H9 (cell line): Measurements from ENCODE around the gene UVRAG. TPM values are rescaled to one million over a fixed set of nuclear protein-coding genes. Genes with fewer than 3 reads are reported as not detected.

ENCODE experiments used
- DNase-seq: peaks from one replicate; pipeline ENCODE4 v3.0.0-alpha.2; 2017
- H2AFZ ChIP-seq: one replicate; pipeline ENCODE4 v1.6.1; 2013; ENCODE audit warnings: mild to moderate bottlenecking, low read length, control low read depth, moderate library complexity
- H2AK5ac ChIP-seq: 2 replicates; pipeline ENCODE4 v1.6.1; 2013; ENCODE audit warnings: low read length, control low read depth, mixed read lengths; ENCODE audit not compliant: insufficient read length
- H2BK120ac ChIP-seq: one replicate; pipeline ENCODE4 v1.6.1; 2013; ENCODE audit warnings: low read depth, mild to moderate bottlenecking, low read length, control low read depth, inconsistent platforms; ENCODE audit not compliant: poor library complexity, severe bottlenecking
- H2BK12ac ChIP-seq: 2 replicates; pipeline ENCODE4 v1.6.1; 2013; ENCODE audit warnings: low read length, control low read depth, mixed read lengths, low read depth; ENCODE audit not compliant: insufficient read length
- H2BK15ac ChIP-seq: 2 replicates; pipeline ENCODE4 v1.6.1; 2013; ENCODE audit warnings: low read depth, low read length, control low read depth
- H2BK20ac ChIP-seq: one replicate; pipeline ENCODE4 v1.6.1; 2013; ENCODE audit warnings: low read depth, mild to moderate bottlenecking, low read length, control low read depth, inconsistent platforms; ENCODE audit not compliant: poor library complexity, severe bottlenecking
- H2BK5ac ChIP-seq: 2 replicates; pipeline ENCODE4 v1.6.1; 2013; ENCODE audit warnings: low read length, control low read depth, mixed read lengths; ENCODE audit not compliant: insufficient read length
- H3K14ac ChIP-seq: 2 replicates; pipeline ENCODE4 v1.6.1; 2013; ENCODE audit warnings: low read length, control low read depth; ENCODE audit not compliant: insufficient read depth
- H3K18ac ChIP-seq: 2 replicates; pipeline ENCODE4 v1.6.1; 2013; ENCODE audit warnings: low read depth, mild to moderate bottlenecking, mixed read lengths, low read length, control low read depth; ENCODE audit not compliant: insufficient read length
- H3K23ac ChIP-seq: 2 replicates; pipeline ENCODE4 v1.6.1; 2013; ENCODE audit warnings: low read length, control low read depth, mixed read lengths, low read depth; ENCODE audit not compliant: insufficient read length
- H3K23me2 ChIP-seq: 2 replicates; pipeline ENCODE4 v1.6.1; 2013; ENCODE audit warnings: low read depth, mild to moderate bottlenecking, mixed read lengths, low read length, control low read depth; ENCODE audit not compliant: insufficient read length, poor library complexity, severe bottlenecking
- H3K27ac ChIP-seq: 2 replicates; pipeline ENCODE4 v1.5.1; 2013; ENCODE audit warnings: low read length, control low read depth, mixed read lengths, low read depth; ENCODE audit not compliant: insufficient read length
- H3K27me3 ChIP-seq: 2 replicates; pipeline ENCODE4 v1.6.1; 2013; ENCODE audit warnings: low read length, control low read depth, inconsistent platforms; ENCODE audit not compliant: insufficient read depth
- H3K4ac ChIP-seq: 2 replicates; pipeline ENCODE4 v1.6.1; 2013; ENCODE audit warnings: low read depth, mild to moderate bottlenecking, control low read depth, inconsistent platforms, low read length, moderate library complexity
- H3K4me1 ChIP-seq: 2 replicates; pipeline ENCODE4 v1.6.1; 2013; ENCODE audit warnings: low read length, control low read depth, inconsistent platforms; ENCODE audit not compliant: insufficient read depth
- H3K4me2 ChIP-seq: 2 replicates; pipeline ENCODE4 v1.6.1; 2013; ENCODE audit warnings: low read length, control low read depth, mixed read lengths; ENCODE audit not compliant: insufficient read length, insufficient read depth
- H3K56ac ChIP-seq: 2 replicates; pipeline ENCODE4 v1.6.1; 2013; ENCODE audit warnings: low read depth, mild to moderate bottlenecking, mixed read lengths, low read length, control low read depth; ENCODE audit not compliant: insufficient read length
- H3K79me1 ChIP-seq: 2 replicates; pipeline ENCODE4 v1.6.1; 2013; ENCODE audit warnings: low read depth, mild to moderate bottlenecking, moderate library complexity, low read length, control low read depth, inconsistent platforms; ENCODE audit not compliant: insufficient read depth, poor library complexity, severe bottlenecking
- H3K79me2 ChIP-seq: 2 replicates; pipeline ENCODE4 v1.6.1; 2013; ENCODE audit warnings: low read length, control low read depth, inconsistent platforms; ENCODE audit not compliant: insufficient read depth
- H3K9ac ChIP-seq: 2 replicates; pipeline ENCODE4 v1.6.1; 2013; ENCODE audit warnings: low read length, control low read depth, mixed read lengths; ENCODE audit not compliant: insufficient read length; ENCODE audit errors: extremely low read depth
- H3K9me3 ChIP-seq: one replicate; pipeline ENCODE4 v1.6.1; 2013; ENCODE audit warnings: low read depth, low read length, inconsistent platforms; ENCODE audit not compliant: control insufficient read depth
- H3T11ph ChIP-seq: one replicate; pipeline ENCODE4 v1.6.1; 2013; ENCODE audit warnings: mild to moderate bottlenecking, low read length, control low read depth, inconsistent platforms
- H4K20me1 ChIP-seq: one replicate; pipeline ENCODE4 v1.6.1; 2013; ENCODE audit not compliant: control insufficient read depth, insufficient read length, insufficient read depth
- H4K5ac ChIP-seq: 2 replicates; pipeline ENCODE4 v1.6.1; 2013; ENCODE audit warnings: low read depth, mild to moderate bottlenecking, mixed read lengths, low read length, control low read depth; ENCODE audit not compliant: insufficient read length
- H4K8ac ChIP-seq: replicated peaks from 2 replicates; pipeline ENCODE4 v1.6.1; 2013; ENCODE audit warnings: low read length, control low read depth, mixed read lengths, low read depth; ENCODE audit not compliant: insufficient read length
- H4K91ac ChIP-seq: 2 replicates; pipeline ENCODE4 v1.6.1; 2013; ENCODE audit warnings: low read depth, mild to moderate bottlenecking, moderate library complexity, mixed read lengths, low read length, control low read depth; ENCODE audit not compliant: insufficient read length
- H3K27ac Mint-ChIP-seq, 3 experiments: 2 replicates in 2 of 3; 3 replicates in 1 of 3; pipeline ENCODE4 v1.8.0; 2020 to 2021; ENCODE audit warnings: mixed read lengths in 3 of 3, mild to moderate bottlenecking in 1 of 3, moderate library complexity in 1 of 3
- H3K27me3 Mint-ChIP-seq: 2 replicates; pipeline ENCODE4 v1.8.0; 2021; ENCODE audit warnings: low read depth, mild to moderate bottlenecking, moderate library complexity, mixed read lengths
- H3K36me3 Mint-ChIP-seq, 3 experiments: 2 replicates in 2 of 3; 3 replicates in 1 of 3; pipeline ENCODE4 v1.8.0; 2020 to 2021; ENCODE audit warnings: low read depth in 3 of 3, mixed read lengths in 3 of 3; ENCODE audit not compliant: insufficient read depth in 1 of 3
- H3K4me1 Mint-ChIP-seq, 2 experiments: 2 replicates each; pipeline ENCODE4 v1.8.0; 2020; ENCODE audit warnings: mixed read lengths in 2 of 2
- H3K4me3 Mint-ChIP-seq, 2 experiments: 2 replicates in 1 of 2; 3 replicates in 1 of 2; pipeline ENCODE4 v1.8.0; 2020 to 2021; ENCODE audit warnings: mild to moderate bottlenecking in 2 of 2, mixed read lengths in 2 of 2, moderate library complexity in 1 of 2
- H3K9me3 Mint-ChIP-seq, 2 experiments: 2 replicates in 1 of 2; 3 replicates in 1 of 2; pipeline ENCODE4 v1.8.0; 2020; ENCODE audit warnings: mild to moderate bottlenecking in 2 of 2, mixed read lengths in 2 of 2, moderate library complexity in 1 of 2
- WGBS: extraction: QIAGEN DNeasy Blood & Tissue Kit; methylation state at CpG from one replicate; pipeline ENCODE4 v1.1.7; 2013; ENCODE audit warnings: missing lambda C conversion rate, low lambda C conversion rate, mixed read lengths; ENCODE audit not compliant: insufficient read length; ENCODE audit errors: extremely low coverage; 5-methylcytosine and 5-hydroxymethylcytosine counted together
- total RNA-seq: library from RNA; stranded (reverse); gene quantifications from 2 replicates; pipeline ENCODE4 v1.2.1, GENCODE V29; 2021
- TF ChIP-seq, protein P1 (sequence below): fragments of 200-600 bp; sonication (generic); conservative IDR thresholded peaks from 3 replicates; pipeline ENCODE4 v1.8.0; 2021; ENCODE audit warnings: antibody characterized with exemption, mild to moderate bottlenecking

Gene UVRAG
- total RNA-seq, 1 experiment from 2014 or later, result 18.5 TPM

- Histone ChIP-seq H3K79me2 (no peaks in the 10 kb centered on the region), H3K9me3 (no peaks in the 10 kb centered on the region), H2BK5ac (no peak overlapping the region), H3K23me2 (no peaks in the 10 kb centered on the region), H4K5ac (no peak overlapping the region), H2BK12ac (no peak overlapping the region), H4K8ac (no peak overlapping the region), H3K4ac (no peak overlapping the region), H3K18ac (no peak overlapping the region), H2AFZ (no peak overlapping the region), H3K27ac (no peak overlapping the region), H4K91ac (no peak overlapping the region), H3K27me3 (no peaks in the 10 kb centered on the region), H3K56ac (no peak overlapping the region), H3K4me2 (no peak overlapping the region), H2AK5ac (no peak overlapping the region), H3K23ac (no peak overlapping the region), H3K4me1 (no peaks in the 10 kb centered on the region), H3K9ac (no peak overlapping the region), H3K79me1 (no peaks in the 10 kb centered on the region), H3K14ac (no peak overlapping the region; the same call in 1 of the 2 replicates), H2BK120ac (no peak overlapping the region), H4K20me1 (no peaks in the 10 kb centered on the region), H3T11ph (no peak overlapping the region), H2BK15ac (no peak overlapping the region), H2BK20ac (no peak overlapping the region)
- Mint-ChIP-seq H3K4me3 (no peak overlapping the region), H3K27me3 (peaks cover 35% of the 10 kb centered on the region), H3K36me3 (no peaks in the 10 kb centered on the region; a peak in 1 of 7 replicates), H3K4me1 (peaks cover 8 to 9% of the 10 kb centered on the region in 2 experiments), H3K27ac (no peak overlapping the region), H3K9me3 (no peaks in the 10 kb centered on the region; a peak in 1 of 5 replicates)
- no CpG with 5 or more reads among the region's 6 CpGs for WGBS
- TF ChIP-seq, protein P1, sequence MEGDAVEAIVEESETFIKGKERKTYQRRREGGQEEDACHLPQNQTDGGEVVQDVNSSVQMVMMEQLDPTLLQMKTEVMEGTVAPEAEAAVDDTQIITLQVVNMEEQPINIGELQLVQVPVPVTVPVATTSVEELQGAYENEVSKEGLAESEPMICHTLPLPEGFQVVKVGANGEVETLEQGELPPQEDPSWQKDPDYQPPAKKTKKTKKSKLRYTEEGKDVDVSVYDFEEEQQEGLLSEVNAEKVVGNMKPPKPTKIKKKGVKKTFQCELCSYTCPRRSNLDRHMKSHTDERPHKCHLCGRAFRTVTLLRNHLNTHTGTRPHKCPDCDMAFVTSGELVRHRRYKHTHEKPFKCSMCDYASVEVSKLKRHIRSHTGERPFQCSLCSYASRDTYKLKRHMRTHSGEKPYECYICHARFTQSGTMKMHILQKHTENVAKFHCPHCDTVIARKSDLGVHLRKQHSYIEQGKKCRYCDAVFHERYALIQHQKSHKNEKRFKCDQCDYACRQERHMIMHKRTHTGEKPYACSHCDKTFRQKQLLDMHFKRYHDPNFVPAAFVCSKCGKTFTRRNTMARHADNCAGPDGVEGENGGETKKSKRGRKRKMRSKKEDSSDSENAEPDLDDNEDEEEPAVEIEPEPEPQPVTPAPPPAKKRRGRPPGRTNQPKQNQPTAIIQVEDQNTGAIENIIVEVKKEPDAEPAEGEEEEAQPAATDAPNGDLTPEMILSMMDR, result no peak
- DNase-seq, result no peak
These were observed 362.3 kb downstream of the UVRAG start for GRCh38 chr11:76177250-76177686.
